HG03354 (cell line): Measurements from ENCODE around the gene JAK3.
"Not testable (repeated sequence)": the region's sequence is repeated elsewhere in the genome, so short reads cannot be mapped to it uniquely, and the experiment has no call there.

Experiments used
- ATAC-seq: cut with Tn5 transposase; IDR thresholded peaks from one replicate; pipeline ENCODE4 v1.9.1; 2021; ENCODE audit warnings: mild to moderate bottlenecking; ENCODE audit not compliant: unreplicated experiment, poor library complexity, severe bottlenecking

Gene JAK3

GRCh38 chr19:17847538-17848366 lies at the start of gene JAK3:
Gene JAK3, minus strand, starts transcription at chr19:17847982. Its CDS starts 3,565 bp downstream, at chr19:17844417.
- ATAC-seq = peak; percentile 71

- ATAC-seq = no peak
Observed at GRCh38 chr19:17893766-17894165, 46.0 kb upstream of the JAK3 start.

GRCh38 chr19:17889609-17890214 lies 41.9 kb upstream of the JAK3 start:
- ATAC-seq = no peak

- ATAC-seq = no peak
Observed at GRCh38 chr19:17888260-17888659, 40.5 kb upstream of the JAK3 start.

GRCh38 chr19:17887221-17887620 lies 39.4 kb upstream of the JAK3 start:
- not testable (repeated sequence) for ATAC-seq

- ATAC-seq = no peak
Observed at GRCh38 chr19:17886515-17886914, 38.7 kb upstream of the JAK3 start.

- no peak for ATAC-seq
Observed at GRCh38 chr19:17883627-17884410, 36.0 kb upstream of the JAK3 start.

GRCh38 chr19:17881701-17882100 lies 33.9 kb upstream of the JAK3 start:
- ATAC-seq = no peak

- no peak for ATAC-seq
Observed at GRCh38 chr19:17879466-17879865, 31.7 kb upstream of the JAK3 start.

GRCh38 chr19:17877696-17878095 lies 29.9 kb upstream of the JAK3 start:
- no peak for ATAC-seq

GRCh38 chr19:17874758-17875135 lies 27.0 kb upstream of the JAK3 start:
- no peak for ATAC-seq

GRCh38 chr19:17873786-17874757 lies 26.3 kb upstream of the JAK3 start:
- ATAC-seq = no peak

- ATAC-seq = no peak
Observed at GRCh38 chr19:17872251-17873001, 24.6 kb upstream of the JAK3 start.

- ATAC-seq = no peak
Observed at GRCh38 chr19:17871878-17872250, 24.1 kb upstream of the JAK3 start, which contains the start of gene SLC5A5. Gene SLC5A5, plus strand, starts transcription at chr19:17871945. Its CDS starts 375 bp downstream, at chr19:17872320.

GRCh38 chr19:17871032-17871877 lies 23.5 kb upstream of the JAK3 start:
- ATAC-seq = no peak

- ATAC-seq = no peak
Observed at GRCh38 chr19:17869114-17869608, 21.4 kb upstream of the JAK3 start.

GRCh38 chr19:17868669-17869068 lies 20.9 kb upstream of the JAK3 start:
- no peak for ATAC-seq
